Smooth muscle cell (in vitro differentiated cells): ENCODE data around the gene ABCC3. TPM values are rescaled to one million over a fixed set of nuclear protein-coding genes. Genes with fewer than 3 reads are reported as not detected.

Source experiments
- DNase-seq: peaks from one replicate; lab custom pipeline; 2025; ENCODE audit not compliant: unreplicated experiment; lab: John Stamatoyannopoulos, UW
- H2AFZ ChIP-seq: fragments of 200-600 bp; sonication (generic); 2 replicates; pipeline ENCODE4 v1.6.0; 2016; ENCODE audit warnings: antibody characterized with exemption, low read depth, mild to moderate bottlenecking
- H3F3A ChIP-seq: fragments of 200-600 bp; sonication (generic); 2 replicates; pipeline ENCODE4 v1.6.0; 2017; ENCODE audit warnings: antibody characterized with exemption, low read depth
- H3K27ac ChIP-seq: fragments of 200-600 bp; sonication (generic); 2 replicates; pipeline ENCODE4 v1.5.1; 2016; ENCODE audit warnings: low read depth, mild to moderate bottlenecking
- H3K27me3 ChIP-seq: fragments of 200-600 bp; sonication (generic); 2 replicates; pipeline ENCODE4 v1.6.1; 2016; ENCODE audit warnings: low read depth, mild to moderate bottlenecking
- H3K36me3 ChIP-seq: fragments of 200-600 bp; sonication (generic); 2 replicates; pipeline ENCODE4 v1.5.1; 2016; ENCODE audit warnings: low read depth
- H3K4me1 ChIP-seq: fragments of 200-600 bp; sonication (generic); 2 replicates; pipeline ENCODE4 v1.5.1; 2016; ENCODE audit warnings: low read depth
- H3K4me2 ChIP-seq: fragments of 200-600 bp; sonication (generic); 2 replicates; pipeline ENCODE4 v1.6.0; 2016; ENCODE audit warnings: mild to moderate bottlenecking
- H3K4me3 ChIP-seq: fragments of 200-600 bp; sonication (generic); 2 replicates; pipeline ENCODE4 v1.5.1; 2016; ENCODE audit warnings: mild to moderate bottlenecking
- H3K79me2 ChIP-seq: fragments of 200-600 bp; sonication (generic); 2 replicates; pipeline ENCODE4 v1.6.0; 2016; ENCODE audit warnings: low read depth, mild to moderate bottlenecking
- H3K9ac ChIP-seq: fragments of 200-600 bp; sonication (generic); 2 replicates; pipeline ENCODE4 v1.6.0; 2016; ENCODE audit warnings: low read depth
- H3K9me3 ChIP-seq: fragments of 200-600 bp; sonication (generic); replicated peaks from 2 replicates; pipeline ENCODE4 v1.5.1; 2016; ENCODE audit warnings: low read depth
- H4K20me1 ChIP-seq: fragments of 200-600 bp; sonication (generic); 2 replicates; pipeline ENCODE4 v1.6.0; 2016; ENCODE audit warnings: low read depth
- CTCF ChIP-seq: fragments of 200-600 bp; sonication (generic); IDR thresholded peaks from 2 replicates; pipeline ENCODE4 v1.5.1; 2017; ENCODE audit warnings: borderline replicate concordance, mild to moderate bottlenecking, antibody characterized with exemption; ENCODE audit not compliant: insufficient read depth, poor library complexity, severe bottlenecking
- WGBS: methylation state at CpG from one replicate; pipeline ENCODE4 v1.1.7; 2016; ENCODE audit warnings: low lambda C conversion rate; 5-methylcytosine and 5-hydroxymethylcytosine counted together
- polyA plus RNA-seq: library from polyadenylated mRNA; unstranded; fragments of >200 nt; fragmentation: Nextera tagmentation; extraction: Ambion mirVana; gene quantifications from 2 replicates; pipeline ENCODE4 v1.2.1, GENCODE V29; 2016
- total RNA-seq: library from RNA; depleted of rRNA; stranded (reverse); fragments of >200 nt; gene quantifications from 2 replicates; pipeline ENCODE4 v1.2.3, GENCODE V29; 2014

Gene ABCC3
- total and polyA plus RNA-seq, 2 experiments from 2014 or later = 1.3 TPM

GRCh38 chr17:50626037-50626574 is 8.6 kb upstream of the ABCC3 start:
- Histone ChIP-seq H3K4me3 (no peak overlapping the region), H3K4me1 (peaks cover 20% of the 10 kb centered on the region), H3K27ac (no peak overlapping the region), H2AFZ (no peak overlapping the region), H3K9ac (no peak overlapping the region), H3F3A (no peaks in the 10 kb centered on the region), H3K36me3 (no peaks in the 10 kb centered on the region), H3K27me3 (no peaks in the 10 kb centered on the region), H3K9me3 (no peaks in the 10 kb centered on the region), H3K4me2 (no peak overlapping the region), H4K20me1 (no peaks in the 10 kb centered on the region), H3K79me2 (no peaks in the 10 kb centered on the region)
- WGBS = 49% methylated on average over 18 of the region's 19 CpGs
- TF ChIP-seq CTCF = peak; percentile 75
- peak; percentile 24 for DNase-seq

- H2AFZ ChIP-seq = no peak overlapping the region
- no peaks in the 10 kb centered on the region for H3K9me3 ChIP-seq
- H3K4me2 ChIP-seq = no peak overlapping the region
- H3K4me1 ChIP-seq = peaks cover 17% of the 10 kb centered on the region
- no peak overlapping the region for H3K9ac ChIP-seq
- no peaks in the 10 kb centered on the region for H3F3A ChIP-seq
- no peaks in the 10 kb centered on the region for H3K79me2 ChIP-seq
- no peak overlapping the region for H3K4me3 ChIP-seq
- TF ChIP-seq CTCF = no peak
- no peak for DNase-seq
- peaks cover 4% of the 10 kb centered on the region for H3K27me3 ChIP-seq
- H4K20me1 ChIP-seq = no peaks in the 10 kb centered on the region
- H3K36me3 ChIP-seq = no peaks in the 10 kb centered on the region
- no peak overlapping the region for H3K27ac ChIP-seq
- WGBS = 86% methylated on average over 17 of the region's 17 CpGs
These were observed 7.5 kb upstream of the ABCC3 start for GRCh38 chr17:50627036-50627781.

GRCh38 chr17:50627782-50628601 is 6.7 kb upstream of the ABCC3 start:
- H3K79me2 ChIP-seq = no peaks in the 10 kb centered on the region
- no peaks in the 10 kb centered on the region for H3F3A ChIP-seq
- peak overlapping the region; percentile 65 for H3K4me2 ChIP-seq
- no peaks in the 10 kb centered on the region for H3K9me3 ChIP-seq
- no peaks in the 10 kb centered on the region for H3K36me3 ChIP-seq
- peaks cover 10% of the 10 kb centered on the region for H3K27me3 ChIP-seq
- H3K27ac ChIP-seq = no peak overlapping the region
- H3K4me3 ChIP-seq = no peak overlapping the region
- peaks cover 17% of the 10 kb centered on the region for H3K4me1 ChIP-seq
- H3K9ac ChIP-seq = no peak overlapping the region
- no peaks in the 10 kb centered on the region for H4K20me1 ChIP-seq
- DNase-seq = no peak
- TF ChIP-seq CTCF = peak; percentile 3
- 27% methylated on average over 16 of the region's 17 CpGs for WGBS
- no peak overlapping the region for H2AFZ ChIP-seq
